Stimulated activated CD4-positive, alpha-beta T cell treated with anti-CD3 and anti-CD28 coated beads, Interleukin-12 subunit alpha, Interleukin-12 subunit beta, amount 100 ng/mL, for 4 hours (primary cell): ENCODE measurements around the gene PKNOX2.

Source experiments
- DNase-seq: peaks from one replicate; pipeline ENCODE4 v3.0.0-alpha.2; 2020

Gene PKNOX2

GRCh38 chr11:125369808-125370207, 205.3 kb downstream of the PKNOX2 start:
- no peak for DNase-seq

- DNase-seq: no peak
Measured at GRCh38 chr11:125370561-125371389, 206.2 kb downstream of the PKNOX2 start.

- DNase-seq: no peak
Measured at GRCh38 chr11:125371431-125371935, 206.9 kb downstream of the PKNOX2 start.

- DNase-seq: no peak
Measured at GRCh38 chr11:125372088-125372487, 207.5 kb downstream of the PKNOX2 start.

GRCh38 chr11:125372911-125373310, 208.4 kb downstream of the PKNOX2 start:
- no peak for DNase-seq

GRCh38 chr11:125373426-125374391, 209.2 kb downstream of the PKNOX2 start:
- no peak for DNase-seq

- DNase-seq: no peak
Measured at GRCh38 chr11:125374398-125374797, 209.8 kb downstream of the PKNOX2 start.

- no peak for DNase-seq
Measured at GRCh38 chr11:125375146-125375545, 210.6 kb downstream of the PKNOX2 start.

GRCh38 chr11:125376117-125376516, 211.6 kb downstream of the PKNOX2 start:
- no peak for DNase-seq

- no peak for DNase-seq
Measured at GRCh38 chr11:125376856-125377255, 212.3 kb downstream of the PKNOX2 start.

- no peak for DNase-seq
Measured at GRCh38 chr11:125378083-125378482, 213.5 kb downstream of the PKNOX2 start.

- DNase-seq: no peak
Measured at GRCh38 chr11:125378571-125378970, 214.0 kb downstream of the PKNOX2 start.

GRCh38 chr11:125379565-125379964, 215.0 kb downstream of the PKNOX2 start:
- no peak for DNase-seq

- DNase-seq: no peak
Measured at GRCh38 chr11:125379981-125380380, 215.4 kb downstream of the PKNOX2 start.

GRCh38 chr11:125380756-125381445, 216.3 kb downstream of the PKNOX2 start:
- no peak for DNase-seq

GRCh38 chr11:125381499-125382044, 217.0 kb downstream of the PKNOX2 start:
- no peak for DNase-seq

GRCh38 chr11:125382314-125382791, 217.8 kb downstream of the PKNOX2 start:
- no peak for DNase-seq

GRCh38 chr11:125382822-125383221, 218.3 kb downstream of the PKNOX2 start:
- DNase-seq: no peak

- no peak for DNase-seq
Measured at GRCh38 chr11:125384825-125385224, 220.3 kb downstream of the PKNOX2 start.

GRCh38 chr11:125387901-125388300, 223.3 kb downstream of the PKNOX2 start:
- no peak for DNase-seq

GRCh38 chr11:125388611-125389010, 224.1 kb downstream of the PKNOX2 start:
- no peak for DNase-seq
